K562 (cell line): ENCODE results near the gene AHSG. TPM values are rescaled to one million over a fixed set of nuclear protein-coding genes. Genes with fewer than 3 reads are reported as not detected.

ENCODE experiments used
- ATAC-seq: fragments of 200-7000 bp; cut with Tn5 transposase; 3 replicates; pipeline ENCODE4 v1.9.1; 2020; ENCODE audit warnings: moderate library complexity
- BruUV-seq: library from RNA; stranded (reverse); fragments of 400-500 nt; replicated peaks from 2 replicates; lab custom pipeline; 2021; lab: Mats Ljungman, UMichigan
- CTCF ChIA-PET: fragments of 300-600 bp; formaldehyde crosslinking; extraction: SDS; loops from one replicate; lab custom pipeline; 2021; ENCODE audit warnings: low intra/inter-chr PET ratio; lab: Yijun Ruan, JAX
- POLR2A ChIA-PET: fragments of 300-600, 350-650 bp; sonication (Branson Sonifier 250); formaldehyde crosslinking; extraction: SDS; loops from one replicate; lab custom pipeline; 2021; ENCODE audit warnings: antibody characterized with exemption, inconsistent platforms; lab: Yijun Ruan, JAX
- DNase-seq, 4 experiments: peaks; one replicate each; pipeline versions ENCODE4 v3.0.0 to v3.0.0-alpha.2; 2011 to 2018; ENCODE audit warnings: low spot score in 3 of 4, mixed read lengths in 3 of 4; ENCODE audit errors: extremely low read depth in 1 of 4
- FAIRE-seq: peaks from 2 replicates; lab custom pipeline; 2011; peaks lifted over from hg19 to GRCh38; lab: Jason Lieb, UNC
- H2AFZ ChIP-seq: 2 replicates; pipeline ENCODE4 v1.6.0; 2011; ENCODE audit warnings: low read depth, low read length, control low read depth, inconsistent platforms
- H3K27ac ChIP-seq: fragments of 200-600 bp; 3 replicates; pipeline ENCODE4 v1.8.0; 2011; ENCODE audit warnings: low read depth, mild to moderate bottlenecking, control low read depth, inconsistent platforms, low read length, moderate library complexity, mixed read lengths; ENCODE audit errors: extremely low read depth
- H3K27me3 ChIP-seq, 2 experiments: fragments of 300-600 bp in 1 of 2; 2 replicates in 1 of 2; 3 replicates in 1 of 2; pipeline versions ENCODE4 v1.6.0 to v1.8.0; 2011; ENCODE audit warnings: inconsistent platforms in 2 of 2, low read length in 2 of 2, mild to moderate bottlenecking in 1 of 2, mixed read lengths in 1 of 2, moderate library complexity in 1 of 2; ENCODE audit not compliant: control insufficient read depth in 2 of 2, insufficient read depth in 2 of 2
- H3K36me3 ChIP-seq: fragments of 300-600 bp; 3 replicates; pipeline ENCODE4 v1.8.0; 2011; ENCODE audit warnings: mild to moderate bottlenecking, low read length, inconsistent platforms; ENCODE audit not compliant: control insufficient read depth, insufficient read depth
- H3K4me1 ChIP-seq, 2 experiments: fragments of 200-600 bp in 1 of 2; replicated peaks in 1 of 2; 2 replicates in 1 of 2; 3 replicates in 1 of 2; pipeline versions ENCODE4 v1.5.1 to v1.8.0; 2011; ENCODE audit warnings: inconsistent platforms in 2 of 2, low read length in 2 of 2, mild to moderate bottlenecking in 1 of 2, mixed read lengths in 1 of 2, moderate library complexity in 1 of 2; ENCODE audit not compliant: control insufficient read depth in 2 of 2, insufficient read depth in 2 of 2
- H3K4me2 ChIP-seq: 2 replicates; pipeline ENCODE4 v1.6.1; 2011; ENCODE audit warnings: low read length, control low read depth, inconsistent platforms, mixed read lengths; ENCODE audit not compliant: insufficient read depth
- H3K4me3 ChIP-seq: fragments of 200-600 bp; sonication (generic), shearing (Covaris generic); 2 replicates; pipeline ENCODE4 v1.5.1; 2016; ENCODE audit warnings: control low read depth, inconsistent platforms
- H3K79me2 ChIP-seq: fragments of 200-600 bp; 3 replicates; pipeline ENCODE4 v1.8.0; 2011; ENCODE audit warnings: low read length, inconsistent platforms; ENCODE audit not compliant: control insufficient read depth, insufficient read depth
- H3K9ac ChIP-seq, 2 experiments: 2 replicates each; pipeline versions ENCODE4 v1.6.0 to v1.6.1; 2011; ENCODE audit warnings: low read depth in 2 of 2, low read length in 2 of 2, control low read depth in 1 of 2, inconsistent platforms in 1 of 2, mild to moderate bottlenecking in 1 of 2, mixed read lengths in 1 of 2; ENCODE audit not compliant: insufficient read depth in 1 of 2
- H3K9me1 ChIP-seq: one replicate; pipeline ENCODE4 v1.6.0; 2011; ENCODE audit warnings: inconsistent platforms, mild to moderate bottlenecking, low read length, moderate library complexity; ENCODE audit not compliant: control insufficient read depth, insufficient read depth
- H3K9me3 ChIP-seq: replicated peaks from 2 replicates; pipeline ENCODE4 v1.5.1; 2011; ENCODE audit warnings: low read depth, low read length, inconsistent platforms; ENCODE audit not compliant: control insufficient read depth, insufficient read depth
- H4K20me1 ChIP-seq: replicated peaks from 2 replicates; pipeline ENCODE4 v1.6.1; 2011; ENCODE audit warnings: low read length, inconsistent platforms, mixed read lengths; ENCODE audit not compliant: control insufficient read depth, insufficient read depth
- ARNT ChIP-seq, 2 experiments: fragments of 450-650 bp; IDR thresholded peaks; 2 replicates each; pipeline ENCODE4 v1.6.1; 2016; ENCODE audit warnings: mild to moderate bottlenecking in 1 of 2
- BHLHE40 ChIP-seq: IDR thresholded peaks from 2 replicates; pipeline ENCODE4 v1.6.1; 2011; ENCODE audit warnings: low read length, improper control_type of control experiment
- BRF2 ChIP-seq: IDR thresholded peaks from 3 replicates; pipeline ENCODE4 v1.6.1; 2011; ENCODE audit warnings: borderline replicate concordance, mild to moderate bottlenecking; ENCODE audit not compliant: insufficient read length, insufficient read depth
- CEBPG ChIP-seq, 3 experiments: fragments of 200-800 bp in 1 of 3; sonication (Bioruptor generic) in 1 of 3; sonication (generic) in 1 of 3; formaldehyde crosslinking in 1 of 3; IDR thresholded peaks in 2 of 3; conservative IDR thresholded peaks in 1 of 3; 2 replicates each; pipeline versions ENCODE4 v1.6.1 to v1.8.0; 2016 to 2022; ENCODE audit warnings: missing compliant biosample characterization in 2 of 3, missing genetic modification characterization in 2 of 3, mild to moderate bottlenecking in 1 of 3, missing genetic modification reagents in 1 of 3
- MAFG ChIP-seq: fragments of 450-650 bp; conservative IDR thresholded peaks from 2 replicates; pipeline ENCODE4 v1.6.1; 2016; ENCODE audit warnings: missing genetic modification characterization, missing compliant biosample characterization
- PBX2 ChIP-seq, 2 experiments: IDR thresholded peaks in 1 of 2; conservative IDR thresholded peaks in 1 of 2; 2 replicates each; pipeline ENCODE4 v1.6.1; 2016; ENCODE audit warnings: low read depth in 2 of 2, mild to moderate bottlenecking in 1 of 2, missing compliant biosample characterization in 1 of 2, missing genetic modification characterization in 1 of 2, moderate library complexity in 1 of 2
- RCOR1 ChIP-seq, 2 experiments: IDR thresholded peaks; 2 replicates each; pipeline ENCODE4 v1.6.1; 2012; ENCODE audit warnings: low read depth in 2 of 2, low read length in 2 of 2, borderline replicate concordance in 1 of 2, improper control_type of control experiment in 1 of 2
- SLC30A9 ChIP-seq: fragments of 250-450 bp; sonication (Bioruptor Pico); IDR thresholded peaks from 2 replicates; pipeline ENCODE4 v1.8.0; 2022; ENCODE audit warnings: mild to moderate bottlenecking, moderate library complexity
- ZBTB43 ChIP-seq: sonication (generic); formaldehyde crosslinking; IDR thresholded peaks from 2 replicates; pipeline ENCODE4 v1.8.0; 2023; ENCODE audit warnings: mild to moderate bottlenecking, missing genetic modification reagents
- ZNF212 ChIP-seq: fragments of 450-650 bp; formaldehyde crosslinking; IDR thresholded peaks from 2 replicates; pipeline ENCODE4 v1.4.0; 2020; ENCODE audit warnings: mild to moderate bottlenecking
- WGBS: fragments of 100-300 bp; shearing (Covaris generic); methylation state at CpG from one replicate; pipeline ENCODE4 v1.1.6; 2016; ENCODE audit warnings: low coverage, mixed read lengths; ENCODE audit not compliant: insufficient coverage; ENCODE audit errors: missing lambda C conversion rate; 5-methylcytosine and 5-hydroxymethylcytosine counted together
- in situ Hi-C: fragments of 300-500 bp; cut with MboI; formaldehyde crosslinking; loops from 4 replicates; pipeline ENCODE4 v1.15.0; 2018; ENCODE audit warnings: inconsistent platforms, mixed read lengths
- intact Hi-C: fragments of 100-400 bp; cut with micrococcal nuclease; formaldehyde crosslinking; loops from 2 replicates; pipeline ENCODE4 v1.14.2; 2022
- polyA plus RNA-seq, 8 experiments: library from polyadenylated mRNA; depleted of rRNA in 4 of 8; stranded (reverse) in 5 of 8; unstranded in 3 of 8; fragments of >200 nt; fragmentation: Nextera tagmentation in 2 of 8; fragmentation: Illumina TruSeq in 1 of 8; extraction: Ambion mirVana in 2 of 8; extraction: Trizol in 1 of 8; gene quantifications; 2 replicates each; pipeline versions ENCODE4 v1.2.1 to v1.2.3, GENCODE V29; 2011 to 2014; ENCODE audit warnings: inconsistent platforms in 1 of 8, missing spikeins in 1 of 8
- total RNA-seq, 7 experiments: library from RNA; depleted of rRNA in 6 of 7; stranded (reverse); fragments of >200 nt in 6 of 7; fragmentation: Illumina TruSeq in 2 of 7; extraction: Trizol in 2 of 7; gene quantifications; 2 replicates each; pipeline versions ENCODE4 v1.2.1 to v1.2.3, GENCODE V29; 2011 to 2021; ENCODE audit warnings: low replicate concordance in 1 of 7

The AHSG gene
- total and polyA plus RNA-seq, 9 of the 15 experiments (the other 6 are each of a cell fraction or from before 2014, with no cell fraction given) = 0.69 TPM; not detected in 8

DNA sequence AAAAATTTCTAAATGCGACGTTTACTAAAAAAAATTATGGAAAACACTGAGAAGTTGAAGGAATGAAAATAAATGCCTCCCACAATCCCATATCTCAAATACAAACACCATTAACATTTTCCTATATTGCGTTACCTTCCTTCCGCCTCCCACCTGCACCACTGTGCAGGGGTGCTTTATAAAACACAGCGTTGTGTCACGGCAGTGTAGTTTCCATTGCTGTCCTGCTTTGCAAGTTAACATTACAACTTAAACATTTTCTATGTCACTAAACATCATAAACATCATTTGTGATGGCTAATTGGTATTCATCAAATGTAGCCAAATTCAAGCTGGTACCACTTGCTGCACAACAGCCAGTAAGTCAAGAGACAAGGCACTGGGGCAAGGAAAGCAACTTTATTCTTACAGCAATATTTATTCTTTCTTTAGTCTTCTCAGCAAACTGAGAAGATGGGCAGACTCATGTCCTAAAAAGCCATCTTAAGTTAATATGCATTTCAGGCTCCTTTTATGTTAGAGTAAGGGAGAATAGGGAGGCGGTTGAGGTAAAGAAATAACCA lies 15.1 kb downstream of the AHSG start:
- intact Hi-C loops = no loop called here
- CTCF ChIA-PET = no interaction called here
- BruUV-seq = no TSS peak

DNA sequence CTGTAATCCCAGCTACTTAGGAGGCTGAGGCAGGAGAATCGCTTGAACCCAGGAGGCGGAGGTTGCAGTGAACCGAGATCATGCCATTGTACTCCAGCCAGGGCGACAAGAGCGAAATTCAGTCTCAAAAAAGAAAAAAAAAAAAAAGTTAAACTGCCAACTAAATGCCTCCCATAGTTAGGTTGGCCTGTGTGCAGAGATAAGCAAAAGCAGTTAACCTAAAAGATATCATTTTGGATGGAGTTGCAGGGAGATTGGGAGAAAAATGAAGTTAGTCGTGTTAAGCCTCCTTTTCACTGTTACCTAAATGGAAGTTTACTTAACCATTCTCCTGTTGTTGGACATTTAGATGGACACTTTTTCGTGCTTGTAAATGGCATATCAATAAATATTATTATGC lies 15.9 kb downstream of the AHSG start:
- Histone ChIP-seq H3K9ac (no peak overlapping the region), H3K4me2 (no peak overlapping the region), H3K79me2 (no peaks in the 10 kb centered on the region), H3K36me3 (no peaks in the 10 kb centered on the region), H4K20me1 (no peaks in the 10 kb centered on the region), H3K4me1 (peaks cover 3 to 4% of the 10 kb centered on the region in 2 experiments; a peak in 3 of 5 replicates), H2AFZ (no peak overlapping the region), H3K9me3 (no peaks in the 10 kb centered on the region), H3K4me3 (no peak overlapping the region), H3K27ac (no peak overlapping the region), H3K9me1 (no peaks in the 10 kb centered on the region), H3K27me3 (peaks cover 2 to 22% of the 10 kb centered on the region in 2 experiments; a peak in 3 of 5 replicates)
- no peak for ATAC-seq
- ChIA-PET POLR2A (no interaction called here), CTCF (no interaction called here)
- no peak for FAIRE-seq
- in situ Hi-C loops (no loop called here), intact Hi-C loops (no loop called here)
- WGBS = 0% methylated on average over 4 of the region's 7 CpGs
- DNase-seq = no peak
- no TSS peak for BruUV-seq
- TF ChIP-seq MAFG (tag) = no peak
- TF ChIP-seq ARNT (IDR thresholded peaks at IDR 0.05) = no peak
- no peak for TF ChIP-seq BRF2
- no peak for TF ChIP-seq BHLHE40
- no peak for TF ChIP-seq ZBTB43 (CRISPR knock-in tag)
- no peak for TF ChIP-seq ZNF212 (CRISPR knock-in tag)
- no peak for TF ChIP-seq PBX2 (CRISPR knock-in tag; IDR thresholded peaks at IDR 0.05; ENCODE audit: low read depth)
- TF ChIP-seq PBX2 (tag; conservative IDR thresholded peaks at IDR 0.05; ENCODE audit: low read depth) = no peak
- TF ChIP-seq SLC30A9 (CRISPR knock-in tag) = no peak
- peak in 1 of 2 experiments; percentile 12; a peak in 1 of 4 replicates for TF ChIP-seq RCOR1 (IDR thresholded peaks at IDR 0.05; ENCODE audit: borderline replicate concordance in 1 of 2, low read depth in 2 of 2, low read length in 2 of 2)

More for the DNA sequence above, 15.1 kb downstream of the AHSG start:
- no peaks in the 10 kb centered on the region for H3K9me1 ChIP-seq
- H3K36me3 ChIP-seq = no peaks in the 10 kb centered on the region
- in situ Hi-C loops = no loop called here
- no peak for FAIRE-seq
- H3K4me3 ChIP-seq = no peak overlapping the region
- peaks cover 3 to 4% of the 10 kb centered on the region in 2 experiments; a peak in 3 of 5 replicates for H3K4me1 ChIP-seq
- no peaks in the 10 kb centered on the region for H3K79me2 ChIP-seq
- no peak overlapping the region for H2AFZ ChIP-seq
- no peak for DNase-seq
- no peak overlapping the region for H3K4me2 ChIP-seq
- H3K9me3 ChIP-seq = no peaks in the 10 kb centered on the region
- no peak for ATAC-seq
- H3K27me3 ChIP-seq = peaks cover 2 to 22% of the 10 kb centered on the region in 2 experiments; a peak in 3 of 5 replicates
- TF ChIP-seq CEBPG (CRISPR knock-in tag; IDR thresholded peaks at IDR 0.05) (no peak), CEBPG (tag; conservative IDR thresholded peaks at IDR 0.05 in 1 of 2, IDR thresholded peaks at IDR 0.05 in 1 of 2) (no peak)
- TF ChIP-seq, all 486 proteins: peak for 0
- no peak overlapping the region for H3K9ac ChIP-seq
- H4K20me1 ChIP-seq = no peaks in the 10 kb centered on the region
- WGBS = 77% methylated on average over 7 of the region's 7 CpGs
- POLR2A ChIA-PET = no interaction called here
- H3K27ac ChIP-seq = no peak overlapping the region
